ENCODE data around the gene LRP4.
"Not testable (repeated sequence)": the region's sequence is repeated elsewhere in the genome, so short reads cannot be mapped to it uniquely, and the experiment has no call there.

LRP4 gene

DNA sequence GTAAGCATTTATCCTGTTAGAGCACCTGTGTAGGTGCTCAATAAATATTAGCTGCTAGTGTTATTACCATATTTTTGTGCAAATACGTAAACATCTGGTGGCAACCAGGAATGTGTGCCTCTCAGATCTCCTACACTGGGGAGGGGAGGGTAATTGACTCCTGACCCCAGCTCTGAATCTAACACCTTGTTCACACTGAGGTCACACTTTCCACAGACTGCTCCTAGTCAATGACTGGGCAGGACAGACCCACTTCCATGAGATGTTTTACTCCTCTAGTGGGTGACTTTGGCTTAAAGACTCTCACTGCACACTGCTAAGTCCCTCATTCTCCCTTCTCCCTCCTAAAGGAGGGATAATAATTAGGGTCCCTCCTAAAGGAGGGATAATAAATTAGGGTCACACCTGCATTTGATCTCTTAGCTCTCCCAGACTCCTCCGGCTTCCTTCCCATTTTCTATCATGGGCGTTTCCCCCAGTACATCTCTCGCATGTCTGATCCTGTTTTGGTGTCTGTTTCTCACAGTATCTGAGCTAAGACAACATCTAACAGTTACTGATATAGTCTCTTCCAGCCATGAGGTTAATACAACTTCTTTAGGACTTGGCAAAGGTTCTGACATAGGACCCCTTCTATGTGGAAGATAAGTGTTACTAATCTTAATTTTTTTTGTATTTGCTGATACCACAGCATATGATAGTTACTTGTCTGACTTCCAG lies 26.2 kb upstream of the LRP4 start:
- Mint-ChIP-seq H3K27me3 (no peaks in the 10 kb centered on the region), H3K4me1 (no peaks in the 10 kb centered on the region), H3K36me3 (peaks cover 11% of the 10 kb centered on the region), H3K4me3 (no peak overlapping the region), H3K9me3 (no peaks in the 10 kb centered on the region), H3K27ac (no peak overlapping the region)
- no peak for ATAC-seq

DNA sequence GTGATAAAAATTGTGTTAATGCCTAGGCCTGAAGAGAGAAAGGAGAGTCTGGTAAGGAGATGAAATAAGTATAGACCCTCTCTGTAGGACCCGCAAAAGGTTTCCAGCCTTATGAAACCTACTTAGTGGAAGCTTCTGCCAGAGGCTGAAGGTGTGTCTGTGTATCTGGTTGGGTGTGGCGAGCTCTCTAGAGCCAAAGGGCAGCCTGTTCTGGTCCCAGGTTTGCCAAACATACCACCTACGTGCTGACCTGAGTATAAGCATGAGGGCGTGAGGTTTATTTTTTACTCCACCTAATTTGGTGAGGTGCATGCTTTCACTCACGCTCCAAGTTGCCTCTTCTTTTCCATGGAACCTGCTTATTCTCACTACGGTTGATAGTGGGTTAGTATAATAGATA lies 23.8 kb upstream of the LRP4 start:
- Mint-ChIP-seq H3K27me3 (no peaks in the 10 kb centered on the region), H3K27ac (no peak overlapping the region), H3K9me3 (no peaks in the 10 kb centered on the region), H3K36me3 (peaks cover 11% of the 10 kb centered on the region), H3K4me3 (no peak overlapping the region), H3K4me1 (peaks cover 2% of the 10 kb centered on the region)
- no peak for ATAC-seq

DNA sequence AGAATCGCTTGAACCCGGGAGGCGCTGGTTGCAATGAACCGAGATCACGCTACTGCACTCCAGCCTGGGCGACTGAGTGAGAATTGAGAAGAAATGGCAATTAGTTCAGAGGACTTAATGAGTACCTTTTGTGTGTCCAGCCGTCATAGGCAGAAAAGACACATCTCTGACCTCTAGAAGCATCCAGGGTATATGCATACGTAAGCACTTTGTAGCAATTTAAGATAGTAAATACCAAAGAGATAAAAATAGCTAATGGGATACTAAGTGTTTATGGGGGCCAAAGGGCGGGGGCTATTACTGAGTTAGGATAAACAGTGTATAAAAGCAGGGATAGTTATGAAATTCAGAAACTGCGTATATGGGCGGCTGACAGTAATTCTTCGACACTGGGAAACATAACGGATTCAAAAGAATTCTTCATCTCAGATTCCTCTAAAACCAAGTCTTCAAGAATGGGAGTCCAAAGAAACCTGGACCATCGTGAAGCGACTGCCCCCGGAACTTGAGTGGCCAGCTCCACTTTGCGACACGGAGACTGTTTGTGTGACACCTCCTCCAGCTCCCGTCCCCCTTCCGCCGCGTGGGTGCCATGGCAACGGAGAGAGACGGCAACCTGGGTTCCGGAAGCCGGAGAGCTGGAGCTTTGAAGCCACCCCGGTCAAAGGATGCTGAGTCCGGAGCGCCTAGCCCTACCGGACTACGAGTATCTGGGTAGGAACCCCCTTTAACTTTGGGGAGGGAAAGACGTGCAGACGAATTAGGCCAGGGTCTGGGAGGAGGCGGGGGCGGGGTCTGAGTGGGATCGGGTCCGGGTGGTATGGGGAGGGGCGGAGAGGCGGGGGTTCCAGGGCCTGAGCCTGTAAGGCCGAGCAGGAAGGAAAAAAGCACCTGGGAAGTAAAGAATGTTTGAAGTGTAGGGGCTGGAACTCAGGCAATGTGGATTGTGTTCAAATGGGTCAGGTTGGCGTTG lies 18.1 kb upstream of the LRP4 start, which contains the start of gene CSTPP1:
CSTPP1 (plus strand) TSS at position 624 of the 973 bp plus-strand sequence; CDS start at position 669, 45 bp downstream.
- ATAC-seq: peak; percentile 96
- peaks cover 10% of the 10 kb centered on the region for H3K27me3 Mint-ChIP-seq
- H3K9me3 Mint-ChIP-seq: no peaks in the 10 kb centered on the region
- H3K27ac Mint-ChIP-seq: peak within 1 kb of the TSS; percentile 70
- H3K4me3 Mint-ChIP-seq: peak within 1 kb of the TSS; percentile 78
- peaks cover 5% of the 10 kb centered on the region for H3K36me3 Mint-ChIP-seq
- peaks cover 20% of the 10 kb centered on the region for H3K4me1 Mint-ChIP-seq

DNA sequence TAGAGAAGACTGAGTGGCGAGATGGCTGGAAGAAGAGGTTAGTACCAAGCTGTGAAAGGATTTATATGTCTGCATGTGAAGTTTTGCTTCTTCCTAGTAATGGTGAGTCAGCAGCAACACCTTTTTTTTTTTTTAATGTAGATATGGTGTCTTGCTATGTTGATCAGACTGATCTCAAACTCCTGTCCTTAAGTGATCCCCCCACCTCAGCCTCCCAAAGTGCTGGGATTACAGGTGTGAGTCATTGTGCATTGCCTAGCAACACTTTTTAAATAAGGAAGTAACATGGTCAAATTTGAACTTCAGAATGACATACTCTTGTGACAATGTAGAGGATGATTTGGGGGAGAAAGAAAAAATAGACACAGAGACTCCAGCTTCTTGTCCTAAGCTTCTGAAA lies 11.7 kb upstream of the LRP4 start:
- H3K27ac Mint-ChIP-seq: no peak overlapping the region
- H3K4me1 Mint-ChIP-seq: no peaks in the 10 kb centered on the region
- H3K4me3 Mint-ChIP-seq: no peak overlapping the region
- no peaks in the 10 kb centered on the region for H3K9me3 Mint-ChIP-seq
- H3K27me3 Mint-ChIP-seq: peaks cover 39% of the 10 kb centered on the region
- no peaks in the 10 kb centered on the region for H3K36me3 Mint-ChIP-seq
- ATAC-seq: no peak

DNA sequence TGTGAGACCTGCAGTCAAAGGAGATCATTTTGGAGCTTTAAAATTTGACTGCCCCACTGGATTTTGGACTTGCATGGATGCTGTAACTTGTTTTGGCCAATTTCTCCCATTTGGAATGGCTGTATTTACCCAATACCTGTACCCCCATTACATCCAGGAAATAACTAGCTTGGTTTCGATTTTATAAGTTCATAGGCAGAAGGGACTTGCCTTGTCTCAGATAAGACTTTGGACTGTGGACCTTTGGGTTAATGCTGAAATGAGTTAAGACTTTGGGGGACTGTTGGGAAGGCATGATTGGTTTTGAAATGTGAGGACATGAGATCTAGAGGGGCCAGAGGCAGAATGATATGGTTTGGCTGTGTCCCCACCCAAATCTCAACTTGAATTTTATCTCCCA lies 10.4 kb upstream of the LRP4 start:
- not testable (repeated sequence) for H3K9me3 Mint-ChIP-seq, ATAC-seq

DNA sequence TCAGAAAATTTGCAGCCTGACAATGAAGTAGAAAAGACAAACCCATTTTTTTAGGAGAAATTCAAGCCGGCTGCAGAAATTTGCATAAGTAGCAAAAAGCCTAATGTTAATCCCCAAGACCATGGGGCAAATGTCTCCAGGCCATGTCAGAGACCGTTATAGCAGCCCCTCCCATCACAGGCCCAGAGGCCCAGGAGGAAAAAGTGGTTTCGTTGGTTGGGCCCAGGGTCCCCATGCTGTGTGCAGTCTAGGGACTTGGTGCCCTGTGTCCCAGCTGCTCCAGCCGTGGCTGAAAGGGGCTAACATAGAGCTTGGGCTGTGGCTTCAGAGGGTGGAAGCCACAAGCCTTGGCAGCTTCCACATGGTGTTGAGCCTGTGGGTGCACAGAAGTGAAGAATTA lies 9.6 kb upstream of the LRP4 start:
- peaks cover 40% of the 10 kb centered on the region for H3K27me3 Mint-ChIP-seq
- not testable (repeated sequence) for H3K4me3 Mint-ChIP-seq, ATAC-seq, H3K36me3 Mint-ChIP-seq, H3K4me1 Mint-ChIP-seq, H3K27ac Mint-ChIP-seq, H3K9me3 Mint-ChIP-seq

More for the DNA sequence above, 10.4 kb upstream of the LRP4 start:
- H3K36me3 Mint-ChIP-seq, H3K4me3 Mint-ChIP-seq, H3K27ac Mint-ChIP-seq, H3K4me1 Mint-ChIP-seq: not testable (repeated sequence)
- peaks cover 40% of the 10 kb centered on the region for H3K27me3 Mint-ChIP-seq

DNA sequence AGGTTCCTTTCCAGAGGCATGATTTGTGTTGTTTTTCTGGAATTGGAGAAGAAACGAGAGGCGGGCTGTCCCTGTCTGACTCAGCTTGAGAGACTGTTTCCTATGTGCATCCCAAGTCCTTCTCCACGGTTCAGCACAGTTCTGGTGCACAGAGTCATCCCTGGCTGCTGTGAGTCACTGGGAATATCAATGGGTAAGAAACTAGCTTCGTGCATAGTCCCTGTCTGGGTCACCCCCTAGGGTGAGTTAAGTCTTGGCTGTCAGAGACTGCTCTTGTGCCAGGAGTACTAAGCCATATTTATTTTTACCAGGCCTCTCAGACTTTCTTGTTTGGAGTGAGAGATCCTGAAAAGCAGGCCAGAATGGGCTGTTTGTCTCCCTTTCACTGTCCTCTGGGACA lies 2.4 kb upstream of the LRP4 start:
- Mint-ChIP-seq H3K4me1 (peaks cover 37% of the 10 kb centered on the region), H3K27me3 (peaks cover 52% of the 10 kb centered on the region), H3K36me3 (no peaks in the 10 kb centered on the region), H3K4me3 (no peak overlapping the region), H3K9me3 (no peaks in the 10 kb centered on the region), H3K27ac (no peak overlapping the region)
- ATAC-seq: no peak

DNA sequence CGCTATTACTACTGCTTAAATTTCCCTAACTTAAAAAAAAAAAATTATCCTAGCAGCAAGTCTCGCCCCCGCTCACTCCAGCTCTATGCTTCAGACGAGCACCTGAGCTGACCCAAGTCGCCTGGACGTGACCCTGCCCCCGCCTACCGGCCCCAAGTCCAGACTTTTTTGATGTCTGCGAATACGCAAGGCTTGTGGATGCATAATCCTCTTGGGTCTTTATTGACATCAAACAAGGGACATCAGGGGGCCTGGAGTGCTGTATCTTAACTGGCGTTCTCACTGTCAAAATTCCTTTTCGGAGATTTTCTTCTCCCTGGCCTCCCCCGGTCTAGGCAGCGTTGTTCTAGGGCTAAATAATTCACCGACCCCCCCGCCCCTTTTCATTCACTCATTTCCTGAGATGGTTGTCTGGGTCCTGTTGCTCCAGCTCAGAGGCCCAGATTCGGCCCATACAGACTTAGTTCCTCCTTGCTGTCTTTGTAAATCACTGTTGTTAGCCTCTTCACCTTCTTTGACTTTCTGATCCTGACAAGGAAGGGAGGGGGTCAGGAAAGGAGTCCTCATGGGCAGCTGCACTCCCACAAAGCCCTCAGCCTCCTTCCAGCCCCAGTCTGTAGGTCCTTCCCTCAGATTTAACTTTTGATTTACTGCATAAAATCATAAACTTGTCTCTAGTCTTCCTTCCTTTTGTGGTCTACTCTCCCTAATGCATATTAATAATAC lies 601 bp upstream of the LRP4 start:
- peaks cover 37% of the 10 kb centered on the region for H3K4me1 Mint-ChIP-seq
- H3K36me3 Mint-ChIP-seq: no peaks in the 10 kb centered on the region
- H3K4me3 Mint-ChIP-seq: peak overlapping the region; percentile 84
- no peak for ATAC-seq
- no peaks in the 10 kb centered on the region for H3K9me3 Mint-ChIP-seq
- peaks cover 62% of the 10 kb centered on the region for H3K27me3 Mint-ChIP-seq
- H3K27ac Mint-ChIP-seq: peak overlapping the region; percentile 5

DNA sequence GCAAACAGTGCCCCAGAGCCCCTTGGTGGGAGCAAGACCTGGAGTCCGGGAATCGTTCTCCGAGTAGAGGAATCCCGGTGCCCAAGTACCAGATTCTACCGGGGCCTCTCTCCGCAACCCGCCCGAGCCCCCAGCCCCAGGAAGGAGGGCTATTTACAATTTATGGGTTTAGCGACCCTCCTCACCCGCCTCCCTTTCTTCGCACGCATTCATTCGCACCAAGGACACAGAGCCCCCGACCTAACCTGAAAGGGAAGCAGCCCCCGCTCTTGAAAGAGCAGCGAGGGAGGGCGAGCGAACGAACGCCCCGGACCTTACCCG lies 628 bp downstream of the LRP4 start:
- Mint-ChIP-seq H3K27ac (no peak overlapping the region), H3K9me3 (no peaks in the 10 kb centered on the region), H3K36me3 (no peaks in the 10 kb centered on the region), H3K27me3 (peaks cover 74% of the 10 kb centered on the region), H3K4me3 (peak overlapping the region; percentile 56), H3K4me1 (peaks cover 37% of the 10 kb centered on the region)
- ATAC-seq: no peak

DNA sequence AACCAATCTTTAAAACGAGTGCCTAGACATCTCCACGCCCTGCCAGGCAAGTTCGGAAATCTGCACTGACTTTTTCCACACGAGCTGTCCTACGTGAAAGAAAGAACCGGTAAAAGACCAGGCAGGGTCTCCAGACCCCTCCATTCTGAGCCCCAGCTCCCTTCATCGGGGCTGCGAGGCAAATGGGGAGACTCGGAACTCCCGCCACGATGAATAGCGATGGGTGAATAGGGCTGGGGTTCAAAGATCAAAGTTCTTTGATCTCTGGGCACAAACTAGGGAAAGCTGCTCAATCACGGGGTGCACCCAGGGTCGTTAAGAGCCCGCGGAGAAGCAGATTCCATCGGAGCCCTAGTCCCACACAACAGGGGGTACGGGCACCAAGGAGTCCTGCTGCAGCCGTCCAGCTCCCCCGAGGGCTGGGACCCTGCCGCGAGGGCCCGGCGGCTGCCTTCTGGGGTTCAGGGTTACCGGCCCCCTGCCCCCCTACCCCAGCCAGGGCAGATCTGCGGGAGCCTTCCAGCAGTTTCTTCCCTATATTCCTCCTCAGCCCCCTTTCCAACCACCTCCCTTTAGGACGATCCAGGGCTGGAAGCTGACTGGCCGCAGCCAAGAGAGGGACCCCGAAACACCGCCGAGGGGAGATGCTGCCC lies 1.1 kb downstream of the LRP4 start:
- Mint-ChIP-seq H3K9me3 (no peaks in the 10 kb centered on the region), H3K27me3 (peaks cover 79% of the 10 kb centered on the region), H3K4me1 (peaks cover 37% of the 10 kb centered on the region), H3K27ac (no peak overlapping the region), H3K4me3 (peak overlapping the region; percentile 65), H3K36me3 (no peaks in the 10 kb centered on the region)
- ATAC-seq: no peak

DNA sequence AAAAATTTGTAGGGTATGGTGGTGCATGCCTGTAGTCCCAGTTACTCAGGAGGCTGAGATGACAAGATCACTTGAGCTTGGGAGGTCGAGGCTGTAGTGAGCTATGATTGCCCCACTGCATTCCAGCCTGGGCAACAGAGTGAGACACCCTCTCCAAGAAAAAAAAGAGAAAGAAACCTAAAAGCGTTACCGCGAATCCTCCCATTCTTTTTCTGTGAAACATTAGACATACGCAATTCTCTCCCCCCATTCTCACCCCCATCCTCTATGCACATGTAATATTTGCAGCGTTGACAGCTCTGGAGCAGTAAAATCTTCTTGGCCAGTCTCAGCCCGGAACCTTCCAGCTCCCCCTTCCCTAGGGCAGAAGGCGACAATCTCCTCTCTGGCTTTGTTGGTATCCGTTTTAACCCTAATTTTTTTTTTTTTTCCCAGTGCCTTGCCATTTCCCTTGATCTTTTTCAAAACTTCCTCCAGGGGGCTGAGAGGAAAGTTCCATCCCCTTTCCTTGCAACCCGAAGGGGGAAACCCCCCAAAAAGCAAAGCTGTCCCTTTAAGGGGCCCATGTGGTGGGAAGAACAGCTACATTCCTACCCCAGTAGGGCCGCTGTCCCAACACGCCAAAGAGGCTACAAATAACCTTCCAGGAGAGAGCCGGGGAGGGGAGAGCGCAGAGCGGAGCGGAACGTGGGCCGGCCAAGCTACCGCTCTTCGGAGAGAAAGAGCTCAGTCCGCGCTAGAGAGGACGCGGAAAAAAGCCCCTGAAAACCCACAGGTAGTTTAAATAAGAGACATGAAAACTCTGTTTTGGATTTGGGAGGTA lies 1.9 kb downstream of the LRP4 start:
- Mint-ChIP-seq H3K36me3 (no peaks in the 10 kb centered on the region), H3K4me1 (peaks cover 37% of the 10 kb centered on the region), H3K27ac (no peak overlapping the region), H3K9me3 (no peaks in the 10 kb centered on the region), H3K4me3 (peak overlapping the region; percentile 65), H3K27me3 (peaks cover 82% of the 10 kb centered on the region)
- ATAC-seq: no peak

DNA sequence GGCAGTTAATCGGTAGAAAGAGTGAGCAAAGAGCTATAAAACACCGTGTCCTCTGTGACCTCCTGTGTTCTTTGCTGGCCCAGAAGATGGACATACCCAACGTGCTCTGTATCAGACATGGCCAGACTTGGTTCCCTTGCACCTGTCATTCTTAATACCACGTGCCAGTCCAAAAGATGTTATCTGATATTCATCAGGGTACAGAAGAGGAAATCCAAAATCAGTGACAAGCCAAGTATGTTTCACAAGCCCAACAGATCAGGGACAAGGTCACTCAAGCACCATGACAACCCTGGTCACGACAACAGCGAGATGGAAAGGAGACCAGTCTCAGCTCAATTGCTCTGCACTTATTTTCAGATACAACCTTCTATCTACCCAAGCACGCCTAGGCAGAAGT lies 3.4 kb downstream of the LRP4 start:
- Mint-ChIP-seq H3K4me3 (no peak overlapping the region), H3K27ac (no peak overlapping the region), H3K36me3 (no peaks in the 10 kb centered on the region), H3K27me3 (peaks cover 76% of the 10 kb centered on the region), H3K9me3 (no peaks in the 10 kb centered on the region), H3K4me1 (peaks cover 33% of the 10 kb centered on the region)
- no peak for ATAC-seq

DNA sequence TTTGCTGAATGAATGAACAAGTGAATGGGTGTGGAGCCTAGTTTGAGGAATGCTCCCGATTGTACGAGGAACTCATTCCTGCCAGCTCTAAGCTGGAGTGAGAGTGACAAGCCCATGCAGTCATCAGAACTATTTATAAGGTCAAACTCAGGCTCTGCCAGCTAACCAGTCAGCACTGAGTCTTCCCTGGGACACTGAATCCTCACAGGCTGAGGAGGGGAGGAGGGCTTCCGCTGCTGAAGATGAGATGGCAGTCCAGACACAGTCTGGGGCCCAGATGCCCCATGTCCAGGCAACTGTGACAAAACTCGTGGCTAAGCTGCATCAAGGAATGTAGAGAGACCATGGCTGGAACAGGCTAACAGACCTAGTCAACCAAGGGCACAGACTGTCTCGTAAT lies 4.0 kb downstream of the LRP4 start:
- ATAC-seq: no peak
- H3K9me3 Mint-ChIP-seq: no peaks in the 10 kb centered on the region
- no peaks in the 10 kb centered on the region for H3K36me3 Mint-ChIP-seq
- H3K4me1 Mint-ChIP-seq: peaks cover 27% of the 10 kb centered on the region
- peaks cover 70% of the 10 kb centered on the region for H3K27me3 Mint-ChIP-seq
- no peak overlapping the region for H3K4me3 Mint-ChIP-seq
- no peak overlapping the region for H3K27ac Mint-ChIP-seq

DNA sequence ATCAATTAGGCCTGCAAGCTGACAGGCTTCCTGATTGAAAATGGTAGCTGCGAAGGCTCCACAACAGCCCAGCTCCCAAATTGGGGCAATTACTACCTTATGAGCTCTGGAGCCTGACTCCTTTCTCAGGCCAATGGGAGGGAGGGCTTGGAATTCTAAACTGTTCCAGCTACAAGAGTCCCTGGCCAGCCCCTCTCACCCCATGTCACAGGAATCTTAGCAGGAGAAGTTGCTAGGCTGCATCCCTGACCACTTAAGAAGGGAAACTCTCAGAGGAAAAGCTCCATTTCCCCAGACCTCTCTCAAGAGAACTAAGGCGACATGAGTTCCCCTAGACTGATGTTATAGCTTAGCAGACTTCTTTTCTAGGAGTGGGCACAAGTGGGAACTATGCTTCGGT lies 4.9 kb downstream of the LRP4 start:
- H3K9me3 Mint-ChIP-seq: no peaks in the 10 kb centered on the region
- H3K27ac Mint-ChIP-seq: no peak overlapping the region
- H3K4me3 Mint-ChIP-seq: no peak overlapping the region
- ATAC-seq: no peak
- peaks cover 19% of the 10 kb centered on the region for H3K4me1 Mint-ChIP-seq
- H3K27me3 Mint-ChIP-seq: peaks cover 62% of the 10 kb centered on the region
- H3K36me3 Mint-ChIP-seq: no peaks in the 10 kb centered on the region

Data from stimulated activated memory B cell treated with anti-CD40 and anti-IgM and Interleukin-4, amounts not matched to agents 10 μg/mL and 1 μg/mL and 100 μg/mL, for 72 hours (primary cell).